HepG2 (cell line): Measurements from ENCODE around the gene HSP90AB1. TPM values are rescaled to one million over a fixed set of nuclear protein-coding genes. Genes with fewer than 3 reads are reported as not detected.

Source experiments
- CREB3 ChIP-seq: sonication (generic); formaldehyde crosslinking; IDR thresholded peaks from 2 replicates; pipeline ENCODE4 v1.5.0; 2020; ENCODE audit warnings: missing genetic modification reagents
- DBP ChIP-seq: sonication (generic); formaldehyde crosslinking; IDR thresholded peaks from 2 replicates; pipeline ENCODE4 v1.4.0; 2020; ENCODE audit warnings: missing genetic modification reagents; ENCODE audit errors: not compliant biosample characterization
- DMAP1 ChIP-seq: IDR thresholded peaks from 2 replicates; pipeline ENCODE4 v1.6.1; 2016
- FOXP1 ChIP-seq, 2 experiments: fragments of 450-650 bp in 1 of 2; IDR thresholded peaks; 2 replicates each; pipeline ENCODE4 v1.6.1; 2017 to 2018; ENCODE audit warnings: antibody characterized with exemption in 1 of 2
- KDM5A ChIP-seq: fragments of 200-600 bp; sonication (generic); IDR thresholded peaks from 2 replicates; pipeline ENCODE4 v1.7.0; 2018; ENCODE audit warnings: antibody characterized with exemption, mild to moderate bottlenecking, low read length, borderline replicate concordance
- KLF9 ChIP-seq: IDR thresholded peaks from 2 replicates; pipeline ENCODE4 v1.6.1; 2016; ENCODE audit warnings: low read depth
- KMT2B ChIP-seq: IDR thresholded peaks from 2 replicates; pipeline ENCODE4 v1.6.1; 2016; ENCODE audit warnings: missing genetic modification reagents, missing compliant biosample characterization
- MEIS2 ChIP-seq: sonication (generic); formaldehyde crosslinking; IDR thresholded peaks from 2 replicates; pipeline ENCODE4 v1.9.0; 2021; ENCODE audit warnings: mild to moderate bottlenecking, missing genetic modification reagents
- MTA1 ChIP-seq: sonication (generic); formaldehyde crosslinking; IDR thresholded peaks from 2 replicates; pipeline ENCODE4 v1.4.0; 2020; ENCODE audit warnings: missing genetic modification reagents, mild to moderate bottlenecking, borderline replicate concordance
- NCOA1 ChIP-seq: sonication (generic); formaldehyde crosslinking; IDR thresholded peaks from 2 replicates; pipeline ENCODE4 v1.9.0; 2021; ENCODE audit warnings: missing genetic modification reagents
- NFYB ChIP-seq: sonication (generic); formaldehyde crosslinking; IDR thresholded peaks from 2 replicates; pipeline ENCODE4 v1.4.0; 2020; ENCODE audit warnings: missing genetic modification reagents
- PREB ChIP-seq: sonication (generic); formaldehyde crosslinking; IDR thresholded peaks from 2 replicates; pipeline ENCODE4 v1.4.0; 2020; ENCODE audit warnings: missing genetic modification reagents
- RBFOX2 ChIP-seq: fragments of 200-400 bp; formaldehyde crosslinking; IDR thresholded peaks from 2 replicates; pipeline ENCODE4 v1.6.1; 2017; ENCODE audit warnings: low read depth, mild to moderate bottlenecking, low read length
- TCF7L2 ChIP-seq: IDR thresholded peaks from 2 replicates; pipeline ENCODE4 v1.6.1; 2011; ENCODE audit warnings: mild to moderate bottlenecking, low read depth, low read length, moderate library complexity
- TFAP4 ChIP-seq: sonication (generic); IDR thresholded peaks from 2 replicates; pipeline ENCODE4 v1.6.1; 2016; ENCODE audit warnings: low read depth, borderline replicate concordance
- TGIF2 ChIP-seq: IDR thresholded peaks from 2 replicates; pipeline ENCODE4 v1.6.1; 2016; ENCODE audit warnings: control low read depth, missing compliant biosample characterization
- ZBTB21 ChIP-seq: sonication (generic); formaldehyde crosslinking; IDR thresholded peaks from 2 replicates; pipeline ENCODE4 v1.4.0; 2020; ENCODE audit warnings: missing genetic modification reagents
- ZBTB34 ChIP-seq: sonication (generic); formaldehyde crosslinking; IDR thresholded peaks from 2 replicates; pipeline ENCODE4 v1.8.0; 2022; ENCODE audit warnings: mild to moderate bottlenecking, missing genetic modification reagents
- ZFP82 ChIP-seq: sonication (generic); formaldehyde crosslinking; IDR thresholded peaks from 2 replicates; pipeline ENCODE4 v1.5.1; 2020; ENCODE audit warnings: mild to moderate bottlenecking, missing genetic modification reagents, borderline replicate concordance
- ZMYM2 ChIP-seq: sonication (generic); formaldehyde crosslinking; IDR thresholded peaks from 2 replicates; pipeline ENCODE4 v1.8.0; 2022; ENCODE audit warnings: mild to moderate bottlenecking, missing genetic modification reagents
- ZNF232 ChIP-seq: sonication (generic); formaldehyde crosslinking; IDR thresholded peaks from 2 replicates; pipeline ENCODE4 v1.4.0; 2020; ENCODE audit warnings: missing genetic modification reagents, borderline replicate concordance
- ZNF24 ChIP-seq: fragments of 450-650 bp; IDR thresholded peaks from 2 replicates; pipeline ENCODE4 v1.6.1; 2017; ENCODE audit warnings: antibody characterized with exemption, mild to moderate bottlenecking
- ZNF282 ChIP-seq: fragments of 450-650 bp; IDR thresholded peaks from 2 replicates; pipeline ENCODE4 v1.6.1; 2018; ENCODE audit not compliant: partially characterized antibody
- ZNF567 ChIP-seq: sonication (generic); formaldehyde crosslinking; IDR thresholded peaks from 2 replicates; pipeline ENCODE4 v1.8.1; 2023; ENCODE audit warnings: mild to moderate bottlenecking, missing genetic modification reagents, borderline replicate concordance
- ZNF749 ChIP-seq: sonication (generic); formaldehyde crosslinking; IDR thresholded peaks from 2 replicates; pipeline ENCODE4 v1.8.0; 2022; ENCODE audit warnings: mild to moderate bottlenecking, missing genetic modification reagents, moderate library complexity, borderline replicate concordance
- ZNF777 ChIP-seq: sonication (generic); formaldehyde crosslinking; IDR thresholded peaks from 2 replicates; pipeline ENCODE4 v1.4.0; 2020; ENCODE audit warnings: missing genetic modification reagents
- ZNF816 ChIP-seq: sonication (generic); formaldehyde crosslinking; IDR thresholded peaks from 2 replicates; pipeline ENCODE4 v1.8.0; 2022; ENCODE audit warnings: missing genetic modification reagents, mild to moderate bottlenecking, borderline replicate concordance
- polyA plus RNA-seq, 8 experiments: library from polyadenylated mRNA; depleted of rRNA in 3 of 8; stranded (reverse) in 7 of 8; unstranded in 1 of 8; fragments of >200 nt; fragmentation: Illumina TruSeq in 4 of 8; extraction: Trizol in 4 of 8; gene quantifications; 2 replicates each; pipeline versions ENCODE4 v1.2.1 to v1.2.3, GENCODE V29; 2011 to 2016; ENCODE audit warnings: low read depth in 4 of 8, missing spikeins in 1 of 8, mixed read lengths in 1 of 8; ENCODE audit not compliant: insufficient read depth in 1 of 8
- total RNA-seq, 5 experiments: library from RNA; depleted of rRNA; stranded (reverse); fragments of >200 nt; fragmentation: Illumina TruSeq; extraction: Trizol; gene quantifications; 2 replicates each; pipeline ENCODE4 v1.2.3, GENCODE V29; 2016; ENCODE audit warnings: low read depth in 1 of 5

The HSP90AB1 gene
- total and polyA plus RNA-seq, 2 of the 13 experiments (the other 11 are each of a cell fraction or from before 2014, with no cell fraction given): 1,325 to 1,472 TPM

- TF ChIP-seq ZBTB34 (CRISPR knock-in tag) (no peak), MTA1 (CRISPR knock-in tag) (0 out of 2 replicates have a peak, but pooled peaks have one; percentile 27), KLF9 (no peak), KDM5A (peak; percentile 64), ZNF777 (peak; percentile 41; the same call in 1 of the 2 replicates), TCF7L2 (no peak), ZFP82 (peak; percentile 58; the same call in 1 of the 2 replicates), ZMYM2 (CRISPR knock-in tag) (peak; percentile 62; the same call in 1 of the 2 replicates), ZNF749 (peak; percentile 24; the same call in 1 of the 2 replicates), ZNF282 (no peak), CREB3 (CRISPR knock-in tag) (no peak), NFYB (CRISPR knock-in tag) (no peak), ZNF232 (CRISPR knock-in tag) (no peak), TFAP4 (peak; percentile 72; the same call in 1 of the 2 replicates), ZNF24 (no peak), TGIF2 (CRISPR knock-in tag) (0 out of 2 replicates have a peak, but pooled peaks have one; percentile 77), DBP (CRISPR knock-in tag) (no peak), FOXP1 (IDR thresholded peaks at IDR 0.05) (no peak), FOXP1 (CRISPR knock-in tag; IDR thresholded peaks at IDR 0.05) (no peak), KMT2B (CRISPR knock-in tag) (no peak), ZNF567 (no peak), NCOA1 (CRISPR knock-in tag) (no peak), MEIS2 (CRISPR knock-in tag) (peak; percentile 72), PREB (no peak), DMAP1 (CRISPR knock-in tag) (no peak; the same call in 1 of the 2 replicates), ZNF816 (CRISPR knock-in tag) (no peak; the same call in 1 of the 2 replicates), ZBTB21 (CRISPR knock-in tag) (no peak), RBFOX2 (peak; percentile 89)
Measured at GRCh38 chr6:44265007-44265721, 18.3 kb downstream of the HSP90AB1 start, which contains the start of gene NFKBIE (continued).
